ENCODE data around the gene PTPRD.
A peak's percentile ranks its signal among the peaks of the same experiment; 100 is the strongest.

Gene PTPRD

DNA sequence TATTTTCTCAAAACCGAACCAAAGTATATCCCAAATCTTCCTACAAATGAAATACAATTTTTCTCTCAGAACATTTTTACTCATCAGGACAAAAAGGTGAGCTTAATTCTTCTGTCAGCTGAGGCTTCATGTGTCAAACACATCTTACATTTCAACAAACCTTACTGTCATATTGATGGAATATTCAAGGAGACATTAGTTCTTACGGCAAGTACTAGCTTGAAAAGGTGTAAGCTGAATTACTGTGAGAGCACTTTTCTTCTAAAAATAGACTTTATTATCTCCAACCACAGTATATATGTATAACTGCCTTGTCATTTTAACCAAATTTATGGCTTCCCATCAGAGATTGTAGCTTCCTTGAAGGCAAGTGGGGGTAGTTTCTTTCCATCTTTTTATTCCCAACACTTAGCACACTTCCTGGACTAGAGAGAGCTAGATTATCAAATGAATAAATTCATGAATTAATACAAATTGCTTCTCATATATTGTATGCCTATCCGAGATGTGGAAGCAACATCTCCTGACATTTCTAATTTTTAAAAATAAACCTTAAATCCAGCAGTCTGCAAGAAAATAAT, 1990.5 kb downstream of the PTPRD start:
- Histone ChIP-seq H3K4me2 (ENCODE audit: low read depth, low read length, poor library complexity, severe bottlenecking) (peak overlapping the region; percentile 68), H3K9ac (ENCODE audit: low read depth, low read length, poor library complexity, severe bottlenecking) (peak overlapping the region; percentile 43), H3K4me1 (ENCODE audit: insufficient read depth, low read length, poor library complexity, severe bottlenecking) (peaks cover 63% of the 10 kb centered on the region), H2AFZ (ENCODE audit: low read length) (no peak overlapping the region), H3F3A (ENCODE audit: low read depth) (no peaks in the 10 kb centered on the region), H4K20me1 (ENCODE audit: insufficient read depth, low read length, poor library complexity, severe bottlenecking) (peaks cover 12% of the 10 kb centered on the region), H3K36me3 (ENCODE audit: insufficient read depth, low read length) (0 out of 2 replicates have a peak, but pooled peaks cover 7% of the 10 kb centered on the region), H3K9me2 (replicated peaks; ENCODE audit: low read depth, low read length) (no peaks in the 10 kb centered on the region), H3K27me3 (ENCODE audit: insufficient read depth, low read length, poor library complexity, severe bottlenecking) (no peaks in the 10 kb centered on the region), H3K79me2 (ENCODE audit: insufficient read depth, low read length) (peaks cover 23% of the 10 kb centered on the region; the same call in 1 of the 2 replicates), H3K9me3 (ENCODE audit: insufficient read depth, low read depth, low read length) (no peaks in the 10 kb centered on the region), H3K4me3 (ENCODE audit: low read length, poor library complexity, severe bottlenecking) (peak overlapping the region; percentile 48)
- TF ChIP-seq EZH2phosphoT487 (IDR thresholded peaks at IDR 0.05; ENCODE audit: borderline replicate concordance) = no peak
- TF ChIP-seq, protein P1, sequence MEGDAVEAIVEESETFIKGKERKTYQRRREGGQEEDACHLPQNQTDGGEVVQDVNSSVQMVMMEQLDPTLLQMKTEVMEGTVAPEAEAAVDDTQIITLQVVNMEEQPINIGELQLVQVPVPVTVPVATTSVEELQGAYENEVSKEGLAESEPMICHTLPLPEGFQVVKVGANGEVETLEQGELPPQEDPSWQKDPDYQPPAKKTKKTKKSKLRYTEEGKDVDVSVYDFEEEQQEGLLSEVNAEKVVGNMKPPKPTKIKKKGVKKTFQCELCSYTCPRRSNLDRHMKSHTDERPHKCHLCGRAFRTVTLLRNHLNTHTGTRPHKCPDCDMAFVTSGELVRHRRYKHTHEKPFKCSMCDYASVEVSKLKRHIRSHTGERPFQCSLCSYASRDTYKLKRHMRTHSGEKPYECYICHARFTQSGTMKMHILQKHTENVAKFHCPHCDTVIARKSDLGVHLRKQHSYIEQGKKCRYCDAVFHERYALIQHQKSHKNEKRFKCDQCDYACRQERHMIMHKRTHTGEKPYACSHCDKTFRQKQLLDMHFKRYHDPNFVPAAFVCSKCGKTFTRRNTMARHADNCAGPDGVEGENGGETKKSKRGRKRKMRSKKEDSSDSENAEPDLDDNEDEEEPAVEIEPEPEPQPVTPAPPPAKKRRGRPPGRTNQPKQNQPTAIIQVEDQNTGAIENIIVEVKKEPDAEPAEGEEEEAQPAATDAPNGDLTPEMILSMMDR (conservative IDR thresholded peaks at IDR 0.05; ENCODE audit: low read length) = no peak

DNA sequence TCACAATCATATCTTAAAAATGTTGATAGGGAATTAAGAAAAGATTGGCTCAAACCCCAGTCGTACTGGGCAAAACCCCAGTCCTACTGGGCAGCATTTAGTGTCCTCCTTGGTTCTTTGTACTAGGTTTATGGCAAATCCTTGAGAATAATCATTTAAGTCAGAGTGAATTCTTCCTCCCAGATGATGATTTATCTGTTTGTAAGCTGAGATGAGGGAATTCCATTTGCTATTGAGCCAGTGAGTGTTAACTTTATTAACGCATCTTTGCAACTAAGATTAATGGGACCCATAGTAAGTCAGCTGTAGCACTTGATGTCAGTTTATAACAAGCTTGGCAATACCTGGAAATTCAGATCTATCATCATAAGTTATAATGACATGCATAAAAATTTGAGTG, 1991.4 kb downstream of the PTPRD start:
- peak overlapping the region; percentile 43 for H3K9ac ChIP-seq (ENCODE audit: low read depth, low read length, poor library complexity, severe bottlenecking)
- no peaks in the 10 kb centered on the region for H3K9me3 ChIP-seq (ENCODE audit: insufficient read depth, low read depth, low read length)

DNA sequence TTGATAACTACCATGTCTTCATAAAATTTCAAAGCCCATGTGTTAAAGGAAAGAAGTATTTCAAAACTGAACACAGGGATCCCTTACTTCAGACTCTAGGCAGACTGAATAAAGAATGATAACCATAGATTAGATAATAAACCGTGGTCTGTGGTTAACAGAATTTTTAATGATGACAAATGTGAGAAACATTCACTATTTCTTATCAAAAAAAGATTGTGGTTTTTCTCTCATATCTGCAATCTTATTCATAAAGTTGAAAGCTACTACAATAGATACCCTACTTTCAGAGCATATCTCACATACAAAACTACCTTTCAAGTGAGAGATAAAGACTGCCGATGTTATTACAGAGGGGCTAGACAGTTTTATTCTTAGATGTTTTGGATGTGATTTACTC, 1996.4 kb downstream of the PTPRD start:
- Histone ChIP-seq H2AFZ (ENCODE audit: low read length) (no peak overlapping the region), H3K79me2 (ENCODE audit: insufficient read depth, low read length) (peaks cover 36% of the 10 kb centered on the region; the same call in 1 of the 2 replicates), H3K4me1 (ENCODE audit: insufficient read depth, low read length, poor library complexity, severe bottlenecking) (peaks cover 42% of the 10 kb centered on the region), H3K27me3 (ENCODE audit: insufficient read depth, low read length, poor library complexity, severe bottlenecking) (no peaks in the 10 kb centered on the region), H4K20me1 (ENCODE audit: insufficient read depth, low read length, poor library complexity, severe bottlenecking) (peaks cover 19% of the 10 kb centered on the region), H3K4me2 (ENCODE audit: low read depth, low read length, poor library complexity, severe bottlenecking) (no peak overlapping the region), H3K4me3 (ENCODE audit: low read length, poor library complexity, severe bottlenecking) (no peak overlapping the region), H3F3A (ENCODE audit: low read depth) (no peaks in the 10 kb centered on the region), H3K36me3 (ENCODE audit: insufficient read depth, low read length) (no peaks in the 10 kb centered on the region), H3K9ac (ENCODE audit: low read depth, low read length, poor library complexity, severe bottlenecking) (no peak overlapping the region), H3K9me3 (ENCODE audit: insufficient read depth, low read depth, low read length) (no peaks in the 10 kb centered on the region), H3K9me2 (replicated peaks; ENCODE audit: low read depth, low read length) (no peaks in the 10 kb centered on the region)
- TF ChIP-seq, protein P1 (conservative IDR thresholded peaks at IDR 0.05; ENCODE audit: low read length) = no peak
- no peak for TF ChIP-seq EZH2phosphoT487 (IDR thresholded peaks at IDR 0.05; ENCODE audit: borderline replicate concordance)

More for the DNA sequence above, 1991.4 kb downstream of the PTPRD start:
- no peaks in the 10 kb centered on the region for H3F3A ChIP-seq (ENCODE audit: low read depth)
- no peaks in the 10 kb centered on the region for H3K27me3 ChIP-seq (ENCODE audit: insufficient read depth, low read length, poor library complexity, severe bottlenecking)
- peaks cover 67% of the 10 kb centered on the region for H3K4me1 ChIP-seq (ENCODE audit: insufficient read depth, low read length, poor library complexity, severe bottlenecking)
- TF ChIP-seq, protein P1 (conservative IDR thresholded peaks at IDR 0.05; ENCODE audit: low read length) = no peak
- no peak for TF ChIP-seq EZH2phosphoT487 (IDR thresholded peaks at IDR 0.05; ENCODE audit: borderline replicate concordance)
- H4K20me1 ChIP-seq (ENCODE audit: insufficient read depth, low read length, poor library complexity, severe bottlenecking) = peaks cover 19% of the 10 kb centered on the region
- H3K79me2 ChIP-seq (ENCODE audit: insufficient read depth, low read length) = peaks cover 29% of the 10 kb centered on the region; the same call in 1 of the 2 replicates
- no peak overlapping the region for H3K4me3 ChIP-seq (ENCODE audit: low read length, poor library complexity, severe bottlenecking)
- peak overlapping the region; percentile 68 for H3K4me2 ChIP-seq (ENCODE audit: low read depth, low read length, poor library complexity, severe bottlenecking)
- H2AFZ ChIP-seq (ENCODE audit: low read length) = no peak overlapping the region
- H3K9me2 ChIP-seq (replicated peaks; ENCODE audit: low read depth, low read length) = no peaks in the 10 kb centered on the region
- 0 out of 2 replicates have a peak, but pooled peaks cover 5% of the 10 kb centered on the region for H3K36me3 ChIP-seq (ENCODE audit: insufficient read depth, low read length)

All from Loucy (cell line).